Measurements from ENCODE around the gene OR5K2.

DNA sequence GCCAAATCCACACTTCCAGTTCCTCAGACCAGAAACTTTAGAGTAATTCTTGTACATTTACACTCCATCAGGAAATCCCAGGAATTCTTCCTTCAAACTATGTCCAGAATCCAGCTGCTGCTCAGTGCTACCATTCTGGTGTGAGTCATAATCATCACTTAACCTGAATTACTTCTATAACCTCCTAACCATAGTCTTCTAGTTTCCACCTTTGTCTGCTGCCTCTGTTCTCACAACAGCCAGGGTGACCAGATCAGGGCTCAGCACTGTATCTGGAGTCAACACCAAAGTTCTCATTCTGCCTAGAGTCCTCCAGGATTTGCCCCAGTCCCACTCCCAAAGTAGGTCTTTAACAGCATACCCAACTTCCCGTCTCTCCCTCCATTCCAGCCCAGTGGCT, 21.9 kb downstream of the OR5K2 start:
- TF ChIP-seq, protein P1, sequence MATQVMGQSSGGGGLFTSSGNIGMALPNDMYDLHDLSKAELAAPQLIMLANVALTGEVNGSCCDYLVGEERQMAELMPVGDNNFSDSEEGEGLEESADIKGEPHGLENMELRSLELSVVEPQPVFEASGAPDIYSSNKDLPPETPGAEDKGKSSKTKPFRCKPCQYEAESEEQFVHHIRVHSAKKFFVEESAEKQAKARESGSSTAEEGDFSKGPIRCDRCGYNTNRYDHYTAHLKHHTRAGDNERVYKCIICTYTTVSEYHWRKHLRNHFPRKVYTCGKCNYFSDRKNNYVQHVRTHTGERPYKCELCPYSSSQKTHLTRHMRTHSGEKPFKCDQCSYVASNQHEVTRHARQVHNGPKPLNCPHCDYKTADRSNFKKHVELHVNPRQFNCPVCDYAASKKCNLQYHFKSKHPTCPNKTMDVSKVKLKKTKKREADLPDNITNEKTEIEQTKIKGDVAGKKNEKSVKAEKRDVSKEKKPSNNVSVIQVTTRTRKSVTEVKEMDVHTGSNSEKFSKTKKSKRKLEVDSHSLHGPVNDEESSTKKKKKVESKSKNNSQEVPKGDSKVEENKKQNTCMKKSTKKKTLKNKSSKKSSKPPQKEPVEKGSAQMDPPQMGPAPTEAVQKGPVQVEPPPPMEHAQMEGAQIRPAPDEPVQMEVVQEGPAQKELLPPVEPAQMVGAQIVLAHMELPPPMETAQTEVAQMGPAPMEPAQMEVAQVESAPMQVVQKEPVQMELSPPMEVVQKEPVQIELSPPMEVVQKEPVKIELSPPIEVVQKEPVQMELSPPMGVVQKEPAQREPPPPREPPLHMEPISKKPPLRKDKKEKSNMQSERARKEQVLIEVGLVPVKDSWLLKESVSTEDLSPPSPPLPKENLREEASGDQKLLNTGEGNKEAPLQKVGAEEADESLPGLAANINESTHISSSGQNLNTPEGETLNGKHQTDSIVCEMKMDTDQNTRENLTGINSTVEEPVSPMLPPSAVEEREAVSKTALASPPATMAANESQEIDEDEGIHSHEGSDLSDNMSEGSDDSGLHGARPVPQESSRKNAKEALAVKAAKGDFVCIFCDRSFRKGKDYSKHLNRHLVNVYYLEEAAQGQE (IDR thresholded peaks at IDR 0.05; ENCODE audit: insufficient read depth in 1 of 2, low read depth in 2 of 2, low read length in 2 of 2): no peak
- TF ChIP-seq POLR2AphosphoS5 (IDR thresholded peaks at IDR 0.05; ENCODE audit: low read depth, low read length) (no peak), FOXP2 (optimal IDR thresholded peaks at IDR 0.05; ENCODE audit: borderline replicate concordance, extremely low read depth, extremely low read length, insufficient read depth) (no peak), SIN3A (IDR thresholded peaks at IDR 0.05; ENCODE audit: borderline replicate concordance, insufficient read depth, low read length) (no peak), TAF1 (IDR thresholded peaks at IDR 0.05; ENCODE audit: borderline replicate concordance, insufficient read depth, low read length) (no peak)

Data from PFSK-1 (cell line).